GM18907 (cell line): ENCODE measurements around the gene SLC26A3.

Experiments
- ATAC-seq: cut with Tn5 transposase; IDR thresholded peaks from one replicate; pipeline ENCODE4 v1.9.1; 2021; ENCODE audit warnings: mild to moderate bottlenecking, moderate library complexity; ENCODE audit not compliant: unreplicated experiment

The SLC26A3 gene

GRCh38 chr7:107751113-107751512 lies 51.9 kb downstream of the SLC26A3 start:
- no peak for ATAC-seq

GRCh38 chr7:107746006-107746405 lies 57.0 kb downstream of the SLC26A3 start:
- ATAC-seq: no peak

GRCh38 chr7:107744345-107744750 lies 58.7 kb downstream of the SLC26A3 start:
- ATAC-seq: peak; percentile 44

- peak; percentile 91 for ATAC-seq
Measured at GRCh38 chr7:107743567-107744344, 59.3 kb downstream of the SLC26A3 start, which contains the start of gene CBLL1. Gene CBLL1 (plus strand): TSS chr7:107744142. CDS start chr7:107744164, 22 bp downstream.

DNA sequence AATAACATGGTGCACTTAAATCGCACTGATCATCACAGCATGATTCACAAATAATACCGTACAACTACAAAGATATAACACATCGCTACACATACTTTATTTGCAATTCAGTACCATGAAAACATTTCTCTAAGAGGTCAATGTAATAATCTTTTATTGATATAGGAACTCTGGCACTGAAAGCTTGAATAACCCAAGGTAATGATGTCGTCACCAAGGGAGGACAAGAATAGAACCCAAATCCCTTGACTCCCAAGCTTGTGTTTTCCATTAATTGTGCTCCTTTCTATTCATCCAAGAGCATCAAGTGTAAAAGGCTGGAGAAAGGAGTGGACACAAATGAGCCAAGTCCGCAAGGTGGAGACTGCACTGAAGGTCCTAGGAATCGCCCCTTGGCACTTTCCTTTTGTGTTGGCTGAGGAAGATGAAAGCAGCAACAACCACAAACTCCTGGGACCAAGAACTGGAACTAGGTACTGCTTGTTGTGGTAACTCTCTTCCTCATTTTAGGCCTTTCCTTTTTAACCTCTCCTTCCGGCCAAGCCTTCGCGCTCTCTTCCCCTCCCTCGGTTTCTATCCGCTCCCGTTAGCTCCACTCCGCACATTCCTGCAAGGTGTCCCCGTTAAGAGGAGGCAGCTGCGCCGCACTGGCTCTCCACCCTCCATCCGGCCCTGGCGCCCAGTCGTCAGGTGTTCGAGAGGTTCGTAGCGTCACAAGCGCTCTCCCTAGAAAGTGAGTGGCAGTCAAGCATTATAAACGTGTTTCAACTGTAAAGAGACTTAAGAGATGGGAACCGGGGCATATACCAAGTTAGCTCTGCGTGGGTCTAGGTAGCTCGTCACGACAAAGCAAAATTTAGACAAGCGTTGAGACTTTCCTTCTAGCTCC lies 60.1 kb downstream of the SLC26A3 start:
- ATAC-seq: peak; percentile 51

DNA sequence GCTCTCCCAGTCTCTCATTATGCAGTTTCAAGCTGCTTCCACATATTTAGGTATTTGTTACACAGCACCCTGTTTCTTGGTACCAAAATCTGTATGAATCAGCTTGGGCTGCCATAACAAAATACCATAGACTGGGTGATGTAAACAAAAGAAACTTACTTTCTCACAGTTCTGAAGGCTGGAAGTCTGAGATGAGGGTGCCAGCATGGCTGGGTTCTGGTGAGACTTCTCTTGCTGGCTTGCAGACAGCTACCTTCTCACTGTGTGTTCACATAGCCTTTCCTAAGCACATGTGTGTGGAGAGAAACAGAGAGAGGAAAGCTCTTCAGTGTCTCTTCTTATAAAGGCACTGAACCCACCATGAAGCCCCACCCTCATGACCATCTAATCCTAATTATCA lies 74.7 kb downstream of the SLC26A3 start:
- no peak for ATAC-seq

DNA sequence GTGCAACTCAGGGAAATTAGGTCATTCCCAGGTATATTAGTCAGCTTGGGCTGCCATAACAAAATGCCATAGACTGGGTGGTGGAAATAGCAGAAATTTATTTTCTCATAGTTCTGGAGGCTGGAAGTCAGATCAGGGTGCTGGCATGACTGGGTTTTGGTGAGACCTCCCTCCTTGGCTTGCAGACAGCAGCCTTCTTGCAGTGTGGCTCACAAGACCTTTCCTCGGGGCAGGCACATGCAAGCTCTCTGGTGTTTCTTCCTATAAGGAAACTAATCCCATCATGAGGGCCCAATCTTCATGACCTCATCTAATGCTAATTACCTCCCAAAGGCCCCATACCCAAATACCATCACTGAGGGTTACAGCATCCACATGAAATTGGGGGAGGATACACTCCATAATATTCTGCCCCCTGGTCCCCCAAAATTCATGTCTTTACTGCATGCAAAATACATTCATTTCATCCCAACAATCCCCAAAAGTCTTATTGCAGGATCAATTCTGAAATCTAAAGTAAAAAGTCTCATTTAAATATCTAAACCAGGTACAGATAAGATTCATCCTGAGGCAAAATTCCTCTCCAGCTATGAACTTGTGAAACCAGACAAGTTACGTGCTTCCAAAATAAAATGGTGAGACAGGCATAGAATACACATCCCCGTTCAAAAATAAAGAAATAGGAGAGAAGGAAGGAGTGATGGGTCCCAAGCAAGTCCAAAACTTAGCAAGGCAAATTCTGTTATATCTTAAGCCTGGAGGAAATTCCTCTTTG lies 76.5 kb downstream of the SLC26A3 start:
- no peak for ATAC-seq

- ATAC-seq: no peak
Measured at GRCh38 chr7:107725138-107725740, 77.8 kb downstream of the SLC26A3 start.

DNA sequence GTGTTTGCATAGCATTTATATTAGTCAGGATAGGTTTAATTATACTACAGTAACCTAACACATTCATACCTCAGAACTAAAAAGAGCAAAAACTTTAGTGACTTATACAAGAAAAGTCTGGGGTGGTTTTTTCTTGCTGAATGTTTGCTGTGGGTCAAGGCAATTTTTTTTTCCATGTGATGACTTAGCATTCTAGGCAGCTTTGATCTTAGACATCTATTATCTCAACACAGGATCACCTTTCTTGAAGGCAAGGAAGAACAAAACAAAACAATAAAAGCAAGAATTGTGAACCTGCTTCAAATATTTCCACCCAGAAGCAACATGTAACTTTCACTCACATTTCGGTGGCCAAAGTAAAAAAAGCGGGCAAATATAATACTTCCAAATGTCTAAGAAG lies 79.8 kb downstream of the SLC26A3 start:
- ATAC-seq: no peak

GRCh38 chr7:107721286-107721685 lies 81.7 kb downstream of the SLC26A3 start:
- ATAC-seq: no peak

DNA sequence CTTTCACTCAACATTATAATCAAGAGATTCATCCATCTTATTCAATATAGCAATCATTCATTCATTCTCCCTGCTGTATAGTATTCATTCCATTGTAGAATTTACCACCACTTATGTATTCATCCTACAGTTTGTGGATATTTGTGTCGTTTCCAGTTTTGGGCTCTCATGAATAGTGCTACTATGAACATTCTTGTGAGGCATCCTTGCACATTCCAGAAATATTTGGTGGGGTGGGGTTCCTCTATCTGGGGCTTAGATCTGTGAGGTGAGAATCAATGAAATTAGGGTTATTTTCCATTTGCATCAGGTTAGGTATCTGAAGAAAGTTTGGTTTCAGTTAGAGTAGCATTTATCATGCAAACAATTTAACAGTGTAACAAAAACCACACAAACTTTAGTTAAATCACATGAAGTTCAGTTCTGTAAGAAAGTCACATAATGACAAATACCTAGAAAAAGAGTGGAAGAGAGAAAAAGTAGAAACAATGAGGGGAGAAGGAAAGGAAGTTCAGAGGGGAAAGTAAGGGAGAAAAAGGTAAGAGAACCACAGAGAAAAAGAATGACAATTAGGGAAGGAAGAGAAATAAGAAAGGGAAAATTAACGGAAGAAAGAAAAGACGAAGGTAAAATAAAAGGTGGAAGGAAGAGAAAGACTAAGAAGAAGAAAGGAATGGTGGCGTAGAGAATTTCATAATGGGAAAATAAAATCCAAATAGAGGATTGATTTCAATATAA lies 84.4 kb downstream of the SLC26A3 start:
- ATAC-seq: no peak

GRCh38 chr7:107715531-107715930 lies 87.5 kb downstream of the SLC26A3 start:
- no peak for ATAC-seq
